MCF 10A (cell line): ENCODE measurements around the gene FRMPD1. TPM values are rescaled to one million over a fixed set of nuclear protein-coding genes. Genes with fewer than 3 reads are reported as not detected.

ENCODE experiments used
- BruUV-seq: library from RNA; stranded (reverse); fragments of 400-500 nt; replicated peaks from 2 replicates; lab custom pipeline; 2021; lab: Mats Ljungman, UMichigan
- CTCF ChIA-PET: fragments of 300-600 bp; sonication (Branson Sonifier 250); formaldehyde crosslinking; extraction: SDS; loops from one replicate; lab custom pipeline; 2021; ENCODE audit warnings: antibody characterized with exemption, inconsistent platforms; lab: Yijun Ruan, JAX
- POLR2A ChIA-PET: fragments of 300-600, 350-650 bp; sonication (Branson Sonifier 250); formaldehyde crosslinking; extraction: SDS; loops from one replicate; lab custom pipeline; 2020; ENCODE audit warnings: antibody characterized with exemption, inconsistent platforms; lab: Yijun Ruan, JAX
- DNase-seq: peaks from one replicate; pipeline ENCODE4 v3.0.0-alpha.2; 2018; ENCODE audit not compliant: unreplicated experiment
- H3K27ac Mint-ChIP-seq: one replicate; pipeline ENCODE4 v1.8.0; 2022; ENCODE audit warnings: mild to moderate bottlenecking, low read depth, mixed read lengths; ENCODE audit not compliant: unreplicated experiment
- H3K27me3 Mint-ChIP-seq: one replicate; pipeline ENCODE4 v1.8.0; 2022; ENCODE audit warnings: mixed read lengths; ENCODE audit not compliant: insufficient read depth, unreplicated experiment
- H3K36me3 Mint-ChIP-seq: one replicate; pipeline ENCODE4 v1.8.0; 2022; ENCODE audit warnings: mild to moderate bottlenecking, moderate library complexity, mixed read lengths; ENCODE audit not compliant: insufficient read depth, unreplicated experiment
- H3K4me1 Mint-ChIP-seq: one replicate; pipeline ENCODE4 v1.8.0; 2022; ENCODE audit warnings: mixed read lengths; ENCODE audit not compliant: insufficient read depth, unreplicated experiment
- H3K4me3 Mint-ChIP-seq: one replicate; pipeline ENCODE4 v1.8.0; 2022; ENCODE audit warnings: mild to moderate bottlenecking, moderate library complexity, mixed read lengths; ENCODE audit not compliant: unreplicated experiment
- H3K9me3 Mint-ChIP-seq: one replicate; pipeline ENCODE4 v1.8.0; 2022; ENCODE audit warnings: mixed read lengths; ENCODE audit not compliant: unreplicated experiment
- CTCF ChIP-seq: fragments of 200-600 bp; IDR thresholded peaks from one replicate; pipeline ENCODE4 v1.8.0; 2022; ENCODE audit warnings: antibody characterized with exemption, mild to moderate bottlenecking; ENCODE audit not compliant: unreplicated experiment
- intact Hi-C: fragments of 100-400 bp; cut with micrococcal nuclease; formaldehyde crosslinking; loops from 2 replicates; pipeline ENCODE4 v1.14.1; 2022
- total RNA-seq: library from RNA; stranded (reverse); gene quantifications from 2 replicates; pipeline ENCODE4 v1.2.3, GENCODE V29; 2022

Gene FRMPD1
- total RNA-seq, 1 experiment from 2014 or later: not detected

DNA sequence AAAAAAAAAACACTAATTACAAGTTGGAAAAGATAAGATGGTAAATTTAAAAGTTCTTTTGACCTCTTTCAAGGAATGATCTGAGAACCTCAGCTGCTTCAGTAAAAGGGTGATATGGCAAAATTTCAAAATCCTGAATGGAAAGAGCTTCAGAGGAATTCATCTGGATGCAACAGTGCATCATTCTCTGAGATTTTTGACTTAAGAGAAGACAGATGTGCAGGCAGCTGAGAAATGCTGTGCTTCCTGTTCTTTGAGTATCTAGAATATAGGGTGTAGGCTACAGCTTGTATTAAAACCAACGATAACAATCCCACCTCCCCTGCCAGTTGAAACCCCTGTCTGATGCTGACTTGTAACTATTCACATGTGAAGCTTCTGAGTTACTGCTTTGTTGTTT, 6.2 kb downstream of the FRMPD1 start:
- peaks cover 89% of the 10 kb centered on the region for H3K27me3 Mint-ChIP-seq
- POLR2A ChIA-PET: interaction anchor here (1.0 kb wide), 1 partner anchor 63 kb away, joined by 3 read pairs; no protein-coding TSS in a partner anchor
- intact Hi-C loops: no loop called here

DNA sequence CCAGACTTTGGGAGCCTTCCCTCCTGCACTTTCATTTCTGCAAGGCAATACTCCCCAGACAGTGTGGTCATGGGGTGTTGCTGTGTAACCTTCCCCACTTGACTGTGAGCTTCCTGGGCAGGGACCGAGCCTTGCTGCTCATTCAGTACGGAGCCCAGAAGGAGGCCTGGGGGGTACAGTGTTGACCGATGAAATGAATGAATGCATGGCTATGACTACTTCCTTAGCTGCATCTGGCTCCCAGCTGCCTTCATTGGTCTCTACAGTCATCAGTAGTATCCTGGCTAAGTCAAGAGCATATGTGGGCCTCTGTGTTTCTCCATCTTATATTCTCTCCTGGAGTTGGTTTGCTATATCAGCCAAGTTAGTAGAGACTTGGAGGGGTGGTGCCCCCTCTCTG, 9.9 kb downstream of the FRMPD1 start:
- Mint-ChIP-seq H3K4me3 (no peak overlapping the region), H3K36me3 (no peaks in the 10 kb centered on the region), H3K27me3 (peaks cover 89% of the 10 kb centered on the region), H3K9me3 (no peaks in the 10 kb centered on the region), H3K27ac (no peak overlapping the region), H3K4me1 (no peaks in the 10 kb centered on the region)
- DNase-seq: no peak
- no peak for TF ChIP-seq CTCF
- POLR2A ChIA-PET: no interaction called here
- intact Hi-C loops: no loop called here
- CTCF ChIA-PET: interaction anchor here (0.6 kb wide), 1 partner anchor 38 kb away, joined by 3 read pairs; no protein-coding TSS in a partner anchor
- BruUV-seq: no TSS peak

More for the DNA sequence above, 6.2 kb downstream of the FRMPD1 start:
- BruUV-seq: no TSS peak
- no peak for TF ChIP-seq CTCF
- Mint-ChIP-seq H3K4me3 (no peak overlapping the region), H3K27ac (no peak overlapping the region), H3K36me3 (peaks cover 7% of the 10 kb centered on the region), H3K9me3 (no peaks in the 10 kb centered on the region), H3K4me1 (no peaks in the 10 kb centered on the region)
- no peak for DNase-seq
- CTCF ChIA-PET: interaction anchor here (0.6 to 1.1 kb wide), 2 partner anchors 18 to 40 kb away, joined by 3 to 4 read pairs; no protein-coding TSS in a partner anchor

GRCh38 chr9:37663926-37664325, 13.2 kb downstream of the FRMPD1 start:
- ChIA-PET POLR2A (no interaction called here), CTCF (no interaction called here)
- Mint-ChIP-seq H3K27ac (no peak overlapping the region), H3K9me3 (no peaks in the 10 kb centered on the region), H3K4me3 (no peak overlapping the region), H3K4me1 (no peaks in the 10 kb centered on the region), H3K27me3 (peaks cover 74% of the 10 kb centered on the region), H3K36me3 (no peaks in the 10 kb centered on the region)
- no peak for TF ChIP-seq CTCF
- no TSS peak for BruUV-seq
- DNase-seq: no peak
- intact Hi-C loops: no loop called here

- TF ChIP-seq CTCF: no peak
- no peak overlapping the region for H3K4me3 Mint-ChIP-seq
- H3K4me1 Mint-ChIP-seq: no peaks in the 10 kb centered on the region
- H3K27ac Mint-ChIP-seq: no peak overlapping the region
- H3K36me3 Mint-ChIP-seq: no peaks in the 10 kb centered on the region
- intact Hi-C loops: no loop called here
- POLR2A ChIA-PET: interaction anchor here (0.6 kb wide), 1 partner anchor 49 kb away, joined by 3 read pairs; no protein-coding TSS in a partner anchor
- no peak for DNase-seq
- no peaks in the 10 kb centered on the region for H3K9me3 Mint-ChIP-seq
- CTCF ChIA-PET: interaction anchor here (1.0 kb wide), 1 partner anchor 733 kb away, joined by 5 read pairs; no protein-coding TSS in a partner anchor
- no TSS peak for BruUV-seq
- H3K27me3 Mint-ChIP-seq: peaks cover 77% of the 10 kb centered on the region
These were observed 17.0 kb downstream of the FRMPD1 start for GRCh38 chr9:37667706-37668105.
